Measurements from ENCODE around the gene ARHGAP26.

DNA sequence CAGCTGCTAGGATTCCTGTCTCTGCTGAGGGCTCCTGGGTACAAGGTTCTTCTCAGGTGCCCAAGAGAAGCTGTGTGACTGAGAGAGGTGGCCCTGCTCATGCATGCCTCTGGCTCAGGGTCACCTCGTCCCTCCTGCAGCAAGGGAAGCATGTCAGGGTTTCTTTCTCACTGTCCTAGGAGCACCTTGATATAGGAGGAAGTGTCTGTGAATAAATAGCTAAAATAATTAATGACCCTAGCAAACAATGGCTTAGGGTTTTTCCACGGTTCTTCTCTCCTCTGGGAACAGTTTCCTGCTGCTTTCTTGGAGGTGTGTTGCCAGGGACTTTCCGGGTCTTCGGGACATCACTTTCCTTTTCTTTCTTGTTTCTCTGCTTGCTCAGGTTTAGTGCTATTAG is 87.2 kb downstream of the ARHGAP26 start:
- TF ChIP-seq, protein P1, sequence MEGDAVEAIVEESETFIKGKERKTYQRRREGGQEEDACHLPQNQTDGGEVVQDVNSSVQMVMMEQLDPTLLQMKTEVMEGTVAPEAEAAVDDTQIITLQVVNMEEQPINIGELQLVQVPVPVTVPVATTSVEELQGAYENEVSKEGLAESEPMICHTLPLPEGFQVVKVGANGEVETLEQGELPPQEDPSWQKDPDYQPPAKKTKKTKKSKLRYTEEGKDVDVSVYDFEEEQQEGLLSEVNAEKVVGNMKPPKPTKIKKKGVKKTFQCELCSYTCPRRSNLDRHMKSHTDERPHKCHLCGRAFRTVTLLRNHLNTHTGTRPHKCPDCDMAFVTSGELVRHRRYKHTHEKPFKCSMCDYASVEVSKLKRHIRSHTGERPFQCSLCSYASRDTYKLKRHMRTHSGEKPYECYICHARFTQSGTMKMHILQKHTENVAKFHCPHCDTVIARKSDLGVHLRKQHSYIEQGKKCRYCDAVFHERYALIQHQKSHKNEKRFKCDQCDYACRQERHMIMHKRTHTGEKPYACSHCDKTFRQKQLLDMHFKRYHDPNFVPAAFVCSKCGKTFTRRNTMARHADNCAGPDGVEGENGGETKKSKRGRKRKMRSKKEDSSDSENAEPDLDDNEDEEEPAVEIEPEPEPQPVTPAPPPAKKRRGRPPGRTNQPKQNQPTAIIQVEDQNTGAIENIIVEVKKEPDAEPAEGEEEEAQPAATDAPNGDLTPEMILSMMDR (IDR thresholded peaks at IDR 0.05): no peak
- no peak for TF ChIP-seq POLR2A (IDR thresholded peaks at IDR 0.05)

Measured in lower leg skin (tissue), 3 donors.